MM.1S (cell line): ENCODE data around the gene KLHL28.

ENCODE experiments used
- DNase-seq: peaks from one replicate; pipeline ENCODE4 v3.0.0-alpha.2; 2015
- H2AFZ ChIP-seq: fragments of 300-600 bp; sonication (generic); 2 replicates; pipeline ENCODE4 v1.6.0; 2016; ENCODE audit warnings: antibody characterized with exemption, low read length
- H3F3A ChIP-seq: fragments of 300-600 bp; sonication (generic); 2 replicates; pipeline ENCODE4 v1.6.1; 2016; ENCODE audit warnings: mild to moderate bottlenecking, antibody characterized with exemption, low read length, moderate library complexity, mixed read lengths; ENCODE audit not compliant: insufficient read depth
- H3K27ac ChIP-seq: fragments of 300-600 bp; sonication (generic); 2 replicates; pipeline ENCODE4 v1.5.1; 2016; ENCODE audit warnings: mild to moderate bottlenecking, low read length
- H3K27me3 ChIP-seq: fragments of 300-600 bp; sonication (generic); replicated peaks from 2 replicates; pipeline ENCODE4 v1.6.0; 2016; ENCODE audit warnings: low read length; ENCODE audit not compliant: insufficient read depth
- H3K36me3 ChIP-seq: fragments of 300-600 bp; sonication (generic); replicated peaks from 2 replicates; pipeline ENCODE4 v1.6.1; 2016; ENCODE audit warnings: mild to moderate bottlenecking, low read length, mixed read lengths; ENCODE audit not compliant: insufficient read depth
- H3K4me1 ChIP-seq: fragments of 300-600 bp; sonication (generic); 2 replicates; pipeline ENCODE4 v1.6.1; 2016; ENCODE audit warnings: low read length, mixed read lengths
- H3K4me2 ChIP-seq: fragments of 300-600 bp; sonication (generic); 2 replicates; pipeline ENCODE4 v1.6.0; 2016; ENCODE audit warnings: low read depth, low read length
- H3K4me3 ChIP-seq: fragments of 300-600 bp; sonication (generic); 2 replicates; pipeline ENCODE4 v1.5.1; 2016; ENCODE audit warnings: low read length, mixed read lengths
- H3K79me2 ChIP-seq: fragments of 300-600 bp; sonication (generic); 2 replicates; pipeline ENCODE4 v1.6.1; 2016; ENCODE audit warnings: mixed run types, low read length, mixed read lengths
- H3K9ac ChIP-seq: fragments of 300-600 bp; sonication (generic); 2 replicates; pipeline ENCODE4 v1.6.1; 2016; ENCODE audit warnings: low read length, mixed read lengths
- H3K9me2 ChIP-seq: fragments of 300-600 bp; sonication (generic); replicated peaks from 2 replicates; pipeline ENCODE4 v1.6.1; 2016; ENCODE audit warnings: mild to moderate bottlenecking, low read length, mixed read lengths; ENCODE audit not compliant: insufficient read depth
- H3K9me3 ChIP-seq: fragments of 300-600 bp; sonication (generic); replicated peaks from 2 replicates; pipeline ENCODE4 v1.6.1; 2016; ENCODE audit warnings: mild to moderate bottlenecking, low read length, mixed read lengths; ENCODE audit not compliant: insufficient read depth
- H4K20me1 ChIP-seq: fragments of 300-600 bp; sonication (generic); 2 replicates; pipeline ENCODE4 v1.6.1; 2016; ENCODE audit warnings: mild to moderate bottlenecking, low read length, moderate library complexity, mixed read lengths; ENCODE audit not compliant: insufficient read depth
- EZH2 ChIP-seq: fragments of 300-600 bp; sonication (generic); optimal IDR thresholded peaks from 2 replicates; pipeline ENCODE3; 2017; ENCODE audit warnings: low read depth, mild to moderate bottlenecking, antibody characterized with exemption, low read length, mixed read lengths
- EZH2phosphoT487 ChIP-seq: fragments of 300-600 bp; sonication (generic); IDR thresholded peaks from 2 replicates; pipeline ENCODE4 v1.6.1; 2018; ENCODE audit warnings: antibody characterized with exemption, low read length
- TF ChIP-seq, protein P1 (sequence below): fragments of 300-600 bp; sonication (generic); IDR thresholded peaks from 2 replicates; pipeline ENCODE4 v1.5.1; 2016; ENCODE audit warnings: antibody characterized with exemption, low read length, mixed read lengths

KLHL28 gene

DNA sequence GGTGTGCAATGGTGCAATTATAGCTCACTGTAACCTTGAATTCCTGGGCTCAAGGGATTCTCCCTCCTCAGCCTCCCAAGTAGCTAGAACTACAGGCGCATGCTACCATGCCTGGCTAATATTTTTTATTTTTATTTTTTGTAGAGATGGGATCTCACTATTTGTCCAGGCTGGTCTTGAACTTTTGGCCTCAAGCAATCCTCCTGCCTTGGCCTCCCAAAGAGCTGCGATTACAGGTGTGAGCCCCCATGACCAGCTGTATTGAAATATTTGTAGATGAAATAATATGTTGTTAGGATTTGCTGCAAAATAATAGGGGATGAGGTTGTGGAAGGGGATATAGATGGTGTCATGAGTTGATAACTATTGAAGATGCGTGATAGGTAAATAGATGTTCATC, 4.9 kb downstream of the KLHL28 start:
- Histone ChIP-seq H3F3A (0 out of 2 replicates have a peak, but pooled peaks cover 5% of the 10 kb centered on the region), H3K4me1 (0 out of 2 replicates have a peak, but pooled peaks cover 3% of the 10 kb centered on the region), H2AFZ (no peak overlapping the region), H3K4me3 (no peak overlapping the region), H4K20me1 (no peaks in the 10 kb centered on the region), H3K4me2 (no peak overlapping the region), H3K79me2 (peaks cover 57% of the 10 kb centered on the region), H3K9me3 (no peaks in the 10 kb centered on the region), H3K36me3 (no peaks in the 10 kb centered on the region), H3K27me3 (no peaks in the 10 kb centered on the region), H3K9ac (no peak overlapping the region), H3K9me2 (no peaks in the 10 kb centered on the region), H3K27ac (no peak overlapping the region)
- TF ChIP-seq EZH2 (no peak), EZH2phosphoT487 (no peak)
- TF ChIP-seq, protein P1, sequence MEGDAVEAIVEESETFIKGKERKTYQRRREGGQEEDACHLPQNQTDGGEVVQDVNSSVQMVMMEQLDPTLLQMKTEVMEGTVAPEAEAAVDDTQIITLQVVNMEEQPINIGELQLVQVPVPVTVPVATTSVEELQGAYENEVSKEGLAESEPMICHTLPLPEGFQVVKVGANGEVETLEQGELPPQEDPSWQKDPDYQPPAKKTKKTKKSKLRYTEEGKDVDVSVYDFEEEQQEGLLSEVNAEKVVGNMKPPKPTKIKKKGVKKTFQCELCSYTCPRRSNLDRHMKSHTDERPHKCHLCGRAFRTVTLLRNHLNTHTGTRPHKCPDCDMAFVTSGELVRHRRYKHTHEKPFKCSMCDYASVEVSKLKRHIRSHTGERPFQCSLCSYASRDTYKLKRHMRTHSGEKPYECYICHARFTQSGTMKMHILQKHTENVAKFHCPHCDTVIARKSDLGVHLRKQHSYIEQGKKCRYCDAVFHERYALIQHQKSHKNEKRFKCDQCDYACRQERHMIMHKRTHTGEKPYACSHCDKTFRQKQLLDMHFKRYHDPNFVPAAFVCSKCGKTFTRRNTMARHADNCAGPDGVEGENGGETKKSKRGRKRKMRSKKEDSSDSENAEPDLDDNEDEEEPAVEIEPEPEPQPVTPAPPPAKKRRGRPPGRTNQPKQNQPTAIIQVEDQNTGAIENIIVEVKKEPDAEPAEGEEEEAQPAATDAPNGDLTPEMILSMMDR = no peak
- DNase-seq = no peak

DNA sequence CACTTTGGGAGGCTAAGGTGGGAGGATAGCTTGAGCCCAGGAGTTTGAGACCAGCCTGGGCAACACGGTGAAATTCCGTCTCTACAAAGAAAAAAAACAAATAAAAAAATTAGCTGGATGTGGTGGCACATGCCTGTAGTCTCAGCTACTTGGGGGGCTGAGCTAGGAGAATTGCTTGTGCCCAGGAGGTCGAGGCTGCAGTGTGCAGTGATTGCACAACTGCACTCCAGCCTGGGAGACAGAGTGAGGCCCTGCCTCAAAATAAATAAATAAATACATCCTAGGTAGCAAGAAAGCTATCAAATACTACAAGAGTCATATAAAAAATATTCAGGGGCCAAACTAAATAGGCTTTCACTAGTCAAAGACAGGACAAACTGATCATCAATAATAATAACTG, 6.2 kb downstream of the KLHL28 start:
- Histone ChIP-seq H3K4me1 (0 out of 2 replicates have a peak, but pooled peaks cover 3% of the 10 kb centered on the region), H3K9ac (no peak overlapping the region), H3K27me3 (no peaks in the 10 kb centered on the region), H3K9me3 (no peaks in the 10 kb centered on the region), H3K36me3 (no peaks in the 10 kb centered on the region), H4K20me1 (no peaks in the 10 kb centered on the region), H3K4me2 (no peak overlapping the region), H3K4me3 (no peak overlapping the region), H2AFZ (no peak overlapping the region), H3K27ac (no peak overlapping the region), H3K79me2 (peaks cover 47% of the 10 kb centered on the region), H3K9me2 (no peaks in the 10 kb centered on the region), H3F3A (no peaks in the 10 kb centered on the region)
- no peak for TF ChIP-seq EZH2phosphoT487
- TF ChIP-seq, protein P1 = no peak
- no peak for TF ChIP-seq EZH2
- no peak for DNase-seq

DNA sequence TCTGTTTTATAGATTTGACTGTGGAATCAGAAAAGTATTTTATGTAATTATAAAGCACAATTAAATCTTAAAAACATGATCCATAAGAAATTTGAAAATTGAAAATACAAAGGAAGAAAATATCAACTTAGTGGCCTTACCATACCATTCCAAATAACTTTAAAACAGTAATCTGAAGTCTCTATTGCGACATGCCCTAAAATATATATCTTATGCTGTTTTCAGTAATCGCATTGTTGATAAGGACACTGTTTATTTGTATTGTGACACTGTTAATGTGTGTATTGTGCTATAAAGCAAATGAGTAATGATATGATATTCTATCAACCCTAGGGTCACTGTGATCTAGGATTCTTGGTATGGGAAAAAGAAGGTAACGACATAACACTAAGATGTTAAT, 7.0 kb downstream of the KLHL28 start:
- peaks cover 40% of the 10 kb centered on the region for H3K79me2 ChIP-seq
- H3K9ac ChIP-seq = no peak overlapping the region
- H3K4me1 ChIP-seq = no peaks in the 10 kb centered on the region
- H2AFZ ChIP-seq = no peak overlapping the region
- no peaks in the 10 kb centered on the region for H4K20me1 ChIP-seq
- TF ChIP-seq EZH2phosphoT487 (no peak), EZH2 (no peak)
- TF ChIP-seq, protein P1 = no peak
- no peaks in the 10 kb centered on the region for H3K27me3 ChIP-seq
- no peaks in the 10 kb centered on the region for H3K36me3 ChIP-seq
- no peak overlapping the region for H3K27ac ChIP-seq
- no peaks in the 10 kb centered on the region for H3F3A ChIP-seq
- no peak for DNase-seq
- H3K9me3 ChIP-seq = no peaks in the 10 kb centered on the region
- H3K9me2 ChIP-seq = no peaks in the 10 kb centered on the region
- H3K4me2 ChIP-seq = no peak overlapping the region
- H3K4me3 ChIP-seq = no peak overlapping the region
